ENCODE measurements around the gene APOB.

APOB gene

GRCh38 chr2:20999906-21000645 is 43.8 kb downstream of the APOB start:
- H3K4me3 ChIP-seq (ENCODE audit: low read length), result no peak overlapping the region
- H3K27me3 ChIP-seq (ENCODE audit: control insufficient read depth, low read length), result no peaks in the 10 kb centered on the region
- H3K4me2 ChIP-seq (ENCODE audit: low read length), result no peak overlapping the region
- H3K36me3 ChIP-seq (ENCODE audit: control insufficient read depth, low read length), result no peaks in the 10 kb centered on the region
- TF ChIP-seq EZH2phosphoT487 (IDR thresholded peaks at IDR 0.05; ENCODE audit: borderline replicate concordance, low read length) (no peak), CTCF (IDR thresholded peaks at IDR 0.05; ENCODE audit: low read depth, low read length, poor library complexity, severe bottlenecking) (no peak)
- no peaks in the 10 kb centered on the region for H3K79me2 ChIP-seq (ENCODE audit: control insufficient read depth, low read length)
- no peaks in the 10 kb centered on the region for H3F3A ChIP-seq (ENCODE audit: control insufficient read depth, insufficient read depth)
- H3K4me1 ChIP-seq (ENCODE audit: control insufficient read depth, low read length), result no peaks in the 10 kb centered on the region
- H3K27ac ChIP-seq (ENCODE audit: low read depth, low read length), result no peak overlapping the region
- H3K9me2 ChIP-seq (replicated peaks; ENCODE audit: control insufficient read depth, low read length), result no peaks in the 10 kb centered on the region
- H3K9me3 ChIP-seq (ENCODE audit: control insufficient read depth, insufficient read depth, low read length), result no peaks in the 10 kb centered on the region
- H4K20me1 ChIP-seq (ENCODE audit: control insufficient read depth, insufficient read depth, low read depth, low read length), result no peaks in the 10 kb centered on the region

- Histone ChIP-seq H3K9me2 (replicated peaks; ENCODE audit: control insufficient read depth, low read length) (no peaks in the 10 kb centered on the region), H3K27ac (ENCODE audit: low read depth, low read length) (no peak overlapping the region), H3F3A (ENCODE audit: control insufficient read depth, insufficient read depth) (no peaks in the 10 kb centered on the region), H3K4me1 (ENCODE audit: control insufficient read depth, low read length) (no peaks in the 10 kb centered on the region), H3K4me2 (ENCODE audit: low read length) (no peak overlapping the region), H3K4me3 (ENCODE audit: low read length) (no peak overlapping the region), H4K20me1 (ENCODE audit: control insufficient read depth, insufficient read depth, low read depth, low read length) (no peaks in the 10 kb centered on the region), H3K27me3 (ENCODE audit: control insufficient read depth, low read length) (no peaks in the 10 kb centered on the region), H3K9me3 (ENCODE audit: control insufficient read depth, insufficient read depth, low read length) (no peaks in the 10 kb centered on the region), H3K79me2 (ENCODE audit: control insufficient read depth, low read length) (no peaks in the 10 kb centered on the region), H3K36me3 (ENCODE audit: control insufficient read depth, low read length) (no peaks in the 10 kb centered on the region)
- TF ChIP-seq EZH2phosphoT487 (IDR thresholded peaks at IDR 0.05; ENCODE audit: borderline replicate concordance, low read length), result no peak
- no peak for TF ChIP-seq CTCF (IDR thresholded peaks at IDR 0.05; ENCODE audit: low read depth, low read length, poor library complexity, severe bottlenecking)
Observed at GRCh38 chr2:20998972-20999905, 44.6 kb downstream of the APOB start.

DNA sequence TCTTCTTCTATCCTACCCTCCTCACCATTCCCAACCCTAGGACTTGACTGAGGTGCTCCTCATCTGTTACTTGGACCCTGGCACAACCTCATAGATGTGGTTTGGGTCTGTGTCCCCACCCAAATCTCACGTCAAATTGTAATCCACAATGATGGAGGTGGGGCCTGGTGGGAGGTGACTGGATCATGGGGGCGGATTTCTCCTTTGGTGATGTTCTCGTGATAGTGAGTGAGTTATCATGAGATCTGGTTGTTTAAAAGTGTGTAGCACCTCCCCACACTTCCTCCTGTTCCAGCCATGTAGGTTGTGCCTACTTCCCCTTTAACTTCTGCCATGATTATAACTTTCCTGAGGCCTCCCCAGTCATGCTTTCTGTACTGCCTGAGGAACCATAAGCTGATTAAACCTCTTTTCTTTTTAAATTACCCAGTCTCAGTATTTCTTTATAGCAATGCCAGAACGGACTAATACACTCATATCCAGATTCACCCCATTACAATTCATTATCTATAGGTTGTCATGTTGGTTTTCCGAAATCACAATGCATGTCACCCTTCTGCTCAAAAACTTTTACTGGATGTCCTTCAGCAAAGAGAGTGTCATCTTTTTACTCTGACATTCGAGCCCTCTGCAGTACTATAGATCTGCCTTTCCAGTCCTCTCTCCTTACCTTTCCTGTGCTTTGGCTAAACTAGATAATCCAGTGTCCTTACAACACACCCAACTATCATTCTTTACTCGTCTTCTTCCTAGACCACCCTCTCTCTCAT is 45.7 kb downstream of the APOB start:
- H3K27ac ChIP-seq (ENCODE audit: low read depth, low read length), result no peak overlapping the region
- no peak overlapping the region for H3K4me3 ChIP-seq (ENCODE audit: low read length)
- H3K9me3 ChIP-seq (ENCODE audit: control insufficient read depth, insufficient read depth, low read length), result no peaks in the 10 kb centered on the region
- H3K79me2 ChIP-seq (ENCODE audit: control insufficient read depth, low read length), result no peaks in the 10 kb centered on the region
- H4K20me1 ChIP-seq (ENCODE audit: control insufficient read depth, insufficient read depth, low read depth, low read length), result no peaks in the 10 kb centered on the region
- no peaks in the 10 kb centered on the region for H3K9me2 ChIP-seq (replicated peaks; ENCODE audit: control insufficient read depth, low read length)
- H3K4me2 ChIP-seq (ENCODE audit: low read length), result no peak overlapping the region
- H3K27me3 ChIP-seq (ENCODE audit: control insufficient read depth, low read length), result no peaks in the 10 kb centered on the region
- no peak for TF ChIP-seq CTCF (IDR thresholded peaks at IDR 0.05; ENCODE audit: low read depth, low read length, poor library complexity, severe bottlenecking)
- no peak for TF ChIP-seq EZH2phosphoT487 (IDR thresholded peaks at IDR 0.05; ENCODE audit: borderline replicate concordance, low read length)
- no peaks in the 10 kb centered on the region for H3K36me3 ChIP-seq (ENCODE audit: control insufficient read depth, low read length)
- no peaks in the 10 kb centered on the region for H3K4me1 ChIP-seq (ENCODE audit: control insufficient read depth, low read length)
- no peaks in the 10 kb centered on the region for H3F3A ChIP-seq (ENCODE audit: control insufficient read depth, insufficient read depth)

Measured in DOHH2 (cell line).